Panc1 (cell line): Measurements from ENCODE around the gene JPH2. TPM values are rescaled to one million over a fixed set of nuclear protein-coding genes. Genes with fewer than 3 reads are reported as not detected.

Source experiments
- ATAC-seq: fragments of 200-7000 bp; cut with Tn5 transposase; 2 replicates; pipeline ENCODE4 v1.9.1; 2020; ENCODE audit warnings: mild to moderate bottlenecking, moderate library complexity
- BruUV-seq: library from RNA; stranded (reverse); fragments of 400-500 nt; replicated peaks from 2 replicates; lab custom pipeline; 2021; lab: Mats Ljungman, UMichigan
- CTCF ChIA-PET: fragments of 300-600 bp; sonication (Branson Sonifier 250); formaldehyde crosslinking; loops from one replicate; lab custom pipeline; 2022; ENCODE audit warnings: antibody characterized with exemption; lab: Charles Lee
- POLR2A ChIA-PET: fragments of 300-600 bp; sonication (Branson Sonifier 250); formaldehyde crosslinking; loops from one replicate; lab custom pipeline; 2022; ENCODE audit warnings: antibody characterized with exemption; lab: Charles Lee
- DNase-seq: peaks from one replicate; pipeline ENCODE4 v3.0.0-alpha.2; 2010; ENCODE audit warnings: low read depth, low spot score
- H3K27ac ChIP-seq: 2 replicates; pipeline ENCODE4 v1.5.1; 2011; ENCODE audit warnings: mild to moderate bottlenecking, low read length, inconsistent platforms
- H3K27me3 ChIP-seq: fragments of 200-500 bp; sonication (Bioruptor generic); 2 replicates; pipeline ENCODE4 v1.6.0; 2014; ENCODE audit warnings: low read length, inconsistent platforms; ENCODE audit not compliant: control insufficient read depth, insufficient read depth
- H3K36me3 ChIP-seq: fragments of 200-500 bp; sonication (Bioruptor generic); 2 replicates; pipeline ENCODE4 v1.5.1; 2014; ENCODE audit warnings: inconsistent platforms, mild to moderate bottlenecking, low read length, moderate library complexity; ENCODE audit not compliant: control insufficient read depth, insufficient read depth
- H3K4me1 ChIP-seq: 2 replicates; pipeline ENCODE4 v1.5.1; 2011; ENCODE audit warnings: inconsistent platforms, mild to moderate bottlenecking, low read length, moderate library complexity; ENCODE audit not compliant: control insufficient read depth, insufficient read depth
- H3K4me3 ChIP-seq, 2 experiments: 2 replicates each; pipeline ENCODE4 v1.5.1; 2011 to 2012; ENCODE audit warnings: low read depth in 2 of 2, low read length in 2 of 2, mild to moderate bottlenecking in 2 of 2, inconsistent platforms in 1 of 2, moderate library complexity in 1 of 2
- H3K9me3 ChIP-seq: fragments of 200-500 bp; sonication (Bioruptor generic); 2 replicates; pipeline ENCODE4 v1.5.1; 2014; ENCODE audit warnings: low read depth, mild to moderate bottlenecking, inconsistent platforms, low read length, moderate library complexity; ENCODE audit not compliant: control insufficient read depth, insufficient read depth
- CTCF ChIP-seq: fragments of 450-650 bp; IDR thresholded peaks from 2 replicates; pipeline ENCODE4 v1.5.1; 2017; ENCODE audit warnings: mild to moderate bottlenecking
- POLR2AphosphoS5 ChIP-seq: IDR thresholded peaks from 2 replicates; pipeline ENCODE4 v1.6.1; 2012; ENCODE audit warnings: mild to moderate bottlenecking, low read depth, low read length, moderate library complexity
- REST ChIP-seq, 2 experiments: IDR thresholded peaks; 2 replicates each; pipeline ENCODE4 v1.6.1; 2011 to 2012; ENCODE audit warnings: low read depth in 2 of 2, control low read depth in 1 of 2, low read length in 1 of 2, mild to moderate bottlenecking in 1 of 2, moderate library complexity in 1 of 2; ENCODE audit not compliant: insufficient read depth in 1 of 2
- SIN3A ChIP-seq: IDR thresholded peaks from 2 replicates; pipeline ENCODE4 v1.6.1; 2012; ENCODE audit warnings: low read depth, mild to moderate bottlenecking, low read length, moderate library complexity, borderline replicate concordance; ENCODE audit not compliant: insufficient read depth
- TCF7L2 ChIP-seq: IDR thresholded peaks from 2 replicates; pipeline ENCODE4 v1.6.1; 2011; ENCODE audit warnings: mild to moderate bottlenecking, low read depth, low read length, inconsistent platforms
- in situ Hi-C: cut with HindIII; loops from 2 replicates; pipeline ENCODE4 v1.10.0; 2016; ENCODE audit warnings: low sequenced_read_pairs, low pct_unique_long_range_greater_than_20kb
- intact Hi-C: fragments of 100-400 bp; cut with micrococcal nuclease; formaldehyde crosslinking; loops from one replicate; pipeline ENCODE4 v1.10.0; 2022; ENCODE audit not compliant: unreplicated experiment
- total RNA-seq: library from RNA; stranded (reverse); gene quantifications from one replicate; pipeline ENCODE4 v1.2.1, GENCODE V29; 2021; ENCODE audit not compliant: unreplicated experiment

Gene JPH2
- total RNA-seq, 1 experiment from 2014 or later = 0.49 TPM

- Histone ChIP-seq H3K36me3 (no peaks in the 10 kb centered on the region), H3K4me3 (no peak overlapping the region), H3K4me1 (no peaks in the 10 kb centered on the region), H3K9me3 (no peaks in the 10 kb centered on the region), H3K27ac (no peak overlapping the region), H3K27me3 (peaks cover 9% of the 10 kb centered on the region; the same call in 1 of the 2 replicates)
- in situ Hi-C loops = no loop called here
- ATAC-seq (no peak), DNase-seq (no peak)
- ChIA-PET CTCF (interaction anchor here (0.6 kb wide), 1 partner anchor 399 kb away, joined by 10 read pairs; no protein-coding TSS in a partner anchor), POLR2A (no interaction called here)
- intact Hi-C loops = no loop called here
- TF ChIP-seq CTCF (no peak), SIN3A (no peak), TCF7L2 (no peak), POLR2AphosphoS5 (no peak), REST (IDR thresholded peaks at IDR 0.05; ENCODE audit: insufficient read depth in 1 of 2, low read depth in 2 of 2, low read length in 1 of 2) (no peak)
- BruUV-seq = no TSS peak
Observed at GRCh38 chr20:44097521-44098255, 89.3 kb downstream of the JPH2 start.

GRCh38 chr20:44095831-44096230 lies 91.2 kb downstream of the JPH2 start:
- Histone ChIP-seq H3K27me3 (peaks cover 6% of the 10 kb centered on the region; the same call in 1 of the 2 replicates), H3K4me3 (no peak overlapping the region), H3K27ac (no peak overlapping the region), H3K4me1 (no peaks in the 10 kb centered on the region), H3K36me3 (no peaks in the 10 kb centered on the region), H3K9me3 (no peaks in the 10 kb centered on the region)
- intact Hi-C loops (no loop called here), in situ Hi-C loops (no loop called here)
- ChIA-PET POLR2A (no interaction called here), CTCF (interaction anchor here (0.6 to 0.7 kb wide), 2 partner anchors 81 to 118 kb away, joined by 5 to 7 read pairs; no protein-coding TSS in a partner anchor)
- no peak for TF ChIP-seq REST (IDR thresholded peaks at IDR 0.05; ENCODE audit: insufficient read depth in 1 of 2, low read depth in 2 of 2, low read length in 1 of 2)
- BruUV-seq = no TSS peak
- ATAC-seq = no peak
- no peak for DNase-seq
